GM18508 (cell line): ENCODE measurements around the gene XPOT.

Experiments
- ATAC-seq: cut with Tn5 transposase; IDR thresholded peaks from one replicate; pipeline ENCODE4 v1.9.1; 2021; ENCODE audit warnings: moderate number of reproducible peaks; ENCODE audit not compliant: insufficient read depth, unreplicated experiment

XPOT gene

DNA sequence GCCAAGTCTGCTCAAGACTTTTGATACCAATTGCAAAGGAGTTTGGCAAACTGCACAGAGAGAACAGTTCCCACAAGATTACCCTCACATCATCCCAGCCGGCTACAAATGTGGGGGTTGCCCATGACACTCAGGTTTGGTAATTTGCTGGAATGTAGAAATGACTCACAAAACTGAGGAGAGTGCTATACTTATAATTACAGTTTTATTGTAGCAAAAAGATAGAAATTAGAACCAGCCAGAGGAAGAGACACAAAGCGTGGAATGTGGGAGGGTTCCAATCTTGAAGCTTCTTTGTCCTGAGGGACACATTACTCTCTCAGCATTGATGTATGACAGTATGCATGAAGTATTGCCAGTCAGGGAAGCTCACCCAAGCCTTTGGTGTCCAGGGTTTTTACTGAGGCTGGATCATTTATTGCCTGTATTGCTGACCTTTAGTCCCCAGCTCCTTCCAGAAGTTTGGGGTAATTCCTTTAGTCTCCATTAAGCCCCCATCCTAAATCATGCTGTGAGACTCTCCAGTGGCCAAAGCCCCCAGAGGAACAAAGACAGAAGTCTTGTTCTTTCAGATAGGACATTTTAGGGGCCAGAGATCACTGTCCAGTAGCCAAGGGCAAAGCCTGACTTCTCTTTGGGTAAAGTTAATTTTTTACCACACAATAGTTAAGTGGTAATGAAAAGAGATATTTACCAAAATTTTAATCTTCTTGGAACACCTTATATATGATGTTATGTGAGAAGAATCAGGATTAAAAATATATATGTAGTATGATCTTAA, 57.6 kb downstream of the XPOT start:
- ATAC-seq = no peak

DNA sequence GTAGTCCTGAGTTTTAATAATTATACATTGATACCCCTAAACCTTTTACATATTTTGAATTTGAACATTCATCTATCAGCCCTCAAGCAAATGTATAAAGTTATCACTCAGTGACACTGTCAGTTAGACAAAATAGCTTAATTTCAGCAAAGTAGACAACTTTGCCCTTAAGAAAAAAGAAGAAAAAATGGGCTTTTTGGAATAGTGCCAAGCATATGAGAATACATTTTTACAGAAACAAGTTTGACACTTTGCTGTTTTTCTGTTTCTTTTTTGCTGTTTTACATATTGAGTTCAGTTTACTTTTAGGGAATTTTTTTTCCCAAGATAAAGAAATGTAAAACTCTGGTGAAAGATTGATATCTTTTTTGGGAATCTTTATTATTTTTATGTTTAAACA, 62.0 kb downstream of the XPOT start:
- ATAC-seq = no peak

- ATAC-seq = no peak
These were observed 64.8 kb downstream of the XPOT start for GRCh38 chr12:64468966-64469365.

GRCh38 chr12:64469455-64470142, 65.4 kb downstream of the XPOT start:
- no peak for ATAC-seq

GRCh38 chr12:64470495-64470894, 66.3 kb downstream of the XPOT start:
- no peak for ATAC-seq

- ATAC-seq = no peak
These were observed 69.0 kb downstream of the XPOT start for GRCh38 chr12:64473176-64473575.

DNA sequence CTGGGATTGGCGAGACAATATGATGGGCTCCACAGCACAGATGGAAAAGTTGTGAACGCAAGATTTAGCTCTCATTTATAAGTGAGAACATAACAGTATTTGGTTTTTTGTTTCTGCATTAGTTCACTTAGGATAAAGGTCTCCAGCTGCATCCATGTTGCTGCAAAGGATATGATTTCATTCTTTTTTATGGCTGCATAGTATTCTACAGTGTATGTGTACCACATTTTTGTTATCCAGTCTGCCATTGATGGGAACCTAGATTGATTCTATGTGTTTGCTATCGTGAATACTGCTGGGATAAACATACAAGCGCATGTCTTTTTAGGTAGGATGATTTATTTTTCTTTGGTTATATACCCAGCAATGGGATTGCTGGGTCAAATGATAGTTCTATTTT, 71.3 kb downstream of the XPOT start:
- no peak for ATAC-seq

- no peak for ATAC-seq
These were observed 72.7 kb downstream of the XPOT start for GRCh38 chr12:64476844-64477243.

- no peak for ATAC-seq
These were observed 74.5 kb downstream of the XPOT start for GRCh38 chr12:64478661-64479060.

DNA sequence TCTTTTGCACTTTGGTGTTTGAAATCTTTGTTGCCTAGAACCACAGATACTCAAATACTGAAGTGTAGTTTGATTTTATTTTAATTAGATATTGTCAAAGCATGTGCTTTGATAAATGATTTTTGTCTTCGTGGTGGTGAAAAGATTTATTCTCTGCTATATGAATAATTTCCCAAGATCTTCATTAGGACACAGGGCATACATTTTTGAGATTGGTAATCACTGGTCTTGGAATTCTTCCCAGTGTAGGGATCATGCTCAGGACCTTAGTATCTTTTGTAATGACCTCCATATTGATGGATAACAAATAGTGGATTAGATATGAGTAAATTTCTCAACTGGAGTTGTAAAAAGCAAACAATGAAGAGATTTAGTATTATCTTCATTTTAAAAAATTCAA, 76.0 kb downstream of the XPOT start:
- no peak for ATAC-seq

DNA sequence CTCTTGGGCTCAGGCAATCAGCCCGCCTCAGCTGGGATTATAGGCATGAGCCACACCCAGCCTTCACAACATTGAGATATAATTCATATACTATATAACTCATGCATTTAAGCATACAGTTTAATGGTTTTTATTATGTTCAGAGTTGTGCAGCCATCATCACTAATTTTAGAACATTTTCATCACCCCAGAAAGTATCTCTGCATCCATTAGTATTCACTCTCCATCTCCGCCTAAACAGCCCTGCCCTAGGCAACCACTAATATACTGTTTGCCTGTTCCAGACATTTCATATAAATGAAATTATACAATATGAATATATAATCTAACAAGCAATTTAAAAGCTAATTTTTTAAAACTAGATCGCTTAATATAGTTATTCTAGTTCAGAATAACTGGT, 82.5 kb downstream of the XPOT start:
- ATAC-seq = no peak

- no peak for ATAC-seq
These were observed 87.5 kb downstream of the XPOT start for GRCh38 chr12:64491718-64492117.

GRCh38 chr12:64493513-64493912, 89.3 kb downstream of the XPOT start:
- no peak for ATAC-seq

DNA sequence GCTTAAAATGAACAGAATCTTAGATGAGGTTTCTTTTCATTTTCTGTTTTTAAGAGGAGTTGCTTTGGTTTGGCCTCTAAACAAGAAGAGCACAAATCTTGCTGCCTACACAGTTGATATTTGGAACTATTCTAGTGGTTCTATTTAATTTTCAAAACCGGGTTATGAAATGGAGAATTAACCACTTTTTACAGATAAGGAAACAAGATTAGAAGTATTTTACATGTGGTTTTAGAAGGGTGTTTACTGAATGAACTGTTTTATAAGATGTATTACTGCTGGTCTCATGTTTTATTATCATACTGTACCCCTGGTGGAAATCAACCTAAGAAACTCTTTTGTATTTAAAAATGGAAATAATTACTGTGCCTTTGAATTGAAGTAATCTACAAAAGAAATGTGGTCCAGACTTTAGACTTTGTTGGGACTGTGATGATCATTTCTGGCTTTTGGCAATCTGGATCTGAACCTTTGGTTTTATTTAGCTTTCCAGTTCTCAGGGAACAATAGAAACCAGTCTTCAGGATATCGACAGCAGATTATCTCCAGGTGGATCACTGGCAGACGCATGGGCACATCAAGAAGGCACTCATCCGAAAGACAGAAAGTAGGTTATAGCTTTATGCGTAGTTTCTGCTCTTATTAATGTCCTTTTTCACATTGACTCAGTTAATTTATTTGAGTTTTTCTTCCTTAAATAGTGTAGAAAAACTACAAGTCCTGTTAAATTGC, 91.0 kb downstream of the XPOT start:
- ATAC-seq = no peak

DNA sequence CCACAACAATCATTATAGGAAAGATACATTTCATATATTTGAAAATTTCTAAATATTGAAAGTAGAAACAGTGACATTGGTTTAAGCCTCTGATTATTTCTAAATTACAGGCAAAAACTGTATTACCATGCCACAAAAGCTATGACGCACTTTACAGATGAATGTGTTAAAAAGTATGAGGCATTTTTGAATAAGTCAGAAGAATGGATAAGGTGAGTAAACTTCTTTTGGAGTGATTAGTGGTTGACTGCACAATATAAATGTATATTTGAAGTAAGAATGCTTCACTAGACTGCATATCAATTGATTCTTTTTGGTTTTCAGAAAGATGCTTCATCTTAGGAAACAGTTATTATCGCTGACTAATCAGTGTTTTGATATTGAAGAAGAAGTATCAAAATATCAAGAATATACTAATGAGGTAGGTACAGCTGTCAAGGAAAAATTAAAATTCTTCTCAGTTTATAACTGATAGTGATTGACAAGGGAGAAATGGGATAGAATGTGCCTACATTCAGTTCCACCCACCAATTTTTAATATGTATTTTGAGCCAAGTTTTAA, 92.7 kb downstream of the XPOT start:
- no peak for ATAC-seq

DNA sequence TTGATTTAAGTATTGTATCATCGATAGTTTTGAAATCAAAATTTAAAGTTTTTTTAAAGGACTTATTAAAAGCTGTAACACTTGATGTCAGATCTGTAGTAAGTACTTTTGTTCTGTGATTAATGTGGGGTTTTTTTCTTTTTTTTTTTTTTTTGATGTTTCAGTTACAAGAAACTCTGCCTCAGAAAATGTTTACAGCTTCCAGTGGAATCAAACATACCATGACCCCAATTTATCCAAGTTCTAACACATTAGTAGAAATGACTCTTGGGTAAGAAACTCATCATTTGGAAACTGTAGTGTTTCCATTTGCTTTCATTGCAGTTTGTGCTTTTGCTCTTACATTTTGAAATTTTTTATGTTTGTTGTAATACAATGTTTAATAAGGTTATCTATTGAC, 93.3 kb downstream of the XPOT start:
- no peak for ATAC-seq

- no peak for ATAC-seq
These were observed 93.7 kb downstream of the XPOT start for GRCh38 chr12:64497903-64498302.

DNA sequence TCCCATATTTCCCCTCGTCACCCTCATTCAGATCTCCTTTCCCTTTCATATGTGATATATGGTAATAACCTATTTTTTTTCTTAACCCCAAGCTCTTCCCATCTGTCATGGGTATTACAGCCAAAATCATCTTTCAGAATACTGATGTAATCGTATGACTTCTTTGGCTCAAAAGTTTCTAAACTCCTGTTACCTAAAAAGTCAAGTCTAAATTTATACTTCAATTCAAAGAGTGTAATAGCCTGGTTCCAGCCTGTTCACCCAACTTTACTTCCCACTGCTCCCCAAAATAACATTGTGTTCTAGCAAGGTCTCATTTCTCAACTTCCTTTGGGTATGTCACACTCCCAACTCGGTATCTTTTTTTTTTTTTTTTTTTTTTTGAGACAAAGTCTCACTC, 96.2 kb downstream of the XPOT start:
- ATAC-seq = no peak
